Measurements from ENCODE around the gene ZMYM2.

ZMYM2 gene

GRCh38 chr13:19957320-19958154 is 990 bp upstream of the ZMYM2 start:
- TF ChIP-seq CEBPB (IDR thresholded peaks at IDR 0.05) (no peak), YY1 (IDR thresholded peaks at IDR 0.05; ENCODE audit: low read depth) (peak; percentile 87), RAD21 (IDR thresholded peaks at IDR 0.05; ENCODE audit: low read depth) (no peak), CREB1 (IDR thresholded peaks at IDR 0.05; ENCODE audit: low read depth) (peak; percentile 36; the same call in 1 of the 2 replicates), EP300 (IDR thresholded peaks at IDR 0.05; ENCODE audit: borderline replicate concordance) (no peak), REST (IDR thresholded peaks at IDR 0.05; ENCODE audit: low read depth) (no peak), USF1 (IDR thresholded peaks at IDR 0.05) (no peak), MAX (IDR thresholded peaks at IDR 0.05) (peak; percentile 43), ZBTB7A (IDR thresholded peaks at IDR 0.05; ENCODE audit: low read depth) (peak; percentile 25; the same call in 1 of the 2 replicates), EGR1 (IDR thresholded peaks at IDR 0.05) (no peak), TEAD4 (IDR thresholded peaks at IDR 0.05) (no peak), TAF1 (IDR thresholded peaks at IDR 0.05; ENCODE audit: low read depth) (peak; percentile 54), FOXM1 (IDR thresholded peaks at IDR 0.05; ENCODE audit: borderline replicate concordance, low read depth) (no peak), NFIC (IDR thresholded peaks at IDR 0.05) (peak; percentile 24; the same call in 1 of the 2 replicates), TCF12 (IDR thresholded peaks at IDR 0.05; ENCODE audit: low read depth) (no peak)

- TF ChIP-seq YY1 (IDR thresholded peaks at IDR 0.05; ENCODE audit: low read depth) (peak; percentile 90), TAF1 (IDR thresholded peaks at IDR 0.05; ENCODE audit: low read depth) (peak; percentile 24; the same call in 1 of the 2 replicates), MAX (IDR thresholded peaks at IDR 0.05) (peak; percentile 26; the same call in 1 of the 2 replicates), REST (IDR thresholded peaks at IDR 0.05; ENCODE audit: low read depth) (no peak), EP300 (IDR thresholded peaks at IDR 0.05; ENCODE audit: borderline replicate concordance) (no peak)
Measured at GRCh38 chr13:19959141-19959830, 759 bp downstream of the ZMYM2 start.

GRCh38 chr13:19959831-19960652 is 1.5 kb downstream of the ZMYM2 start:
- peak; percentile 55; the same call in 1 of the 2 replicates for TF ChIP-seq USF1 (IDR thresholded peaks at IDR 0.05)
- peak; percentile 64 for TF ChIP-seq RAD21 (IDR thresholded peaks at IDR 0.05; ENCODE audit: low read depth)
- TF ChIP-seq EGR1 (IDR thresholded peaks at IDR 0.05): 0 out of 2 replicates have a peak, but pooled peaks have one; percentile 5
- no peak for TF ChIP-seq CEBPB (IDR thresholded peaks at IDR 0.05)
- no peak for TF ChIP-seq ZBTB7A (IDR thresholded peaks at IDR 0.05; ENCODE audit: low read depth)
- TF ChIP-seq MAX (IDR thresholded peaks at IDR 0.05): peak; percentile 76; the same call in 1 of the 2 replicates
- no peak for TF ChIP-seq REST (IDR thresholded peaks at IDR 0.05; ENCODE audit: low read depth)
- TF ChIP-seq TAF1 (IDR thresholded peaks at IDR 0.05; ENCODE audit: low read depth): peak; percentile 29; the same call in 1 of the 2 replicates
- peak; percentile 49; the same call in 1 of the 2 replicates for TF ChIP-seq YY1 (IDR thresholded peaks at IDR 0.05; ENCODE audit: low read depth)
- peak; percentile 49; the same call in 1 of the 2 replicates for TF ChIP-seq TCF12 (IDR thresholded peaks at IDR 0.05; ENCODE audit: low read depth)
- 0 out of 2 replicates have a peak, but pooled peaks have one; percentile 16 for TF ChIP-seq EP300 (IDR thresholded peaks at IDR 0.05; ENCODE audit: borderline replicate concordance)
- no peak for TF ChIP-seq CREB1 (IDR thresholded peaks at IDR 0.05; ENCODE audit: low read depth)
